ENCODE measurements around the gene DDX59. TPM values are rescaled to one million over a fixed set of nuclear protein-coding genes. Genes with fewer than 3 reads are reported as not detected.

The DDX59 gene
- total and polyA plus RNA-seq, 9 of the 15 experiments (the other 6 are each of a cell fraction or from before 2014, with no cell fraction given) = 8.3 to 30.4 (median 19.8) TPM

DNA sequence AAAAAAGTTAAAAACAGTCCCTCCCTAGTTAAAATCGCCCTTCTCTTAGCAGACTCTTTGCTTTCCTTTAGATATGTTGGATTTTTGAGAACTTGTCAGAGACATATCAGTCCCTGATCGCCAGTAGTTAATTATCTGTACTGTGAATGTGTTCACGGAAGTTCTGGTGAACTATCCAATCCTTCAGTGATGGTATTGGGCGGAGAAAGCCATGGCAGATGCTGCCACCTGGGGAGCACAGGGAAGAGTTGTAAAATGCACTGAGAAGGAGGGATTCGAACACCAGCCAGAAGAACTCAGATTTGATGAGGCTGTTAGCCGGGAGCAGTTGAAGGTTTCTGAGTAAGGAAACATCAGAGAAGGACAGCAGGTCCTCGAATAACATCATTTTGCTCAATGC, 31.6 kb downstream of the DDX59 start (continued):
- TF ChIP-seq, protein P1, sequence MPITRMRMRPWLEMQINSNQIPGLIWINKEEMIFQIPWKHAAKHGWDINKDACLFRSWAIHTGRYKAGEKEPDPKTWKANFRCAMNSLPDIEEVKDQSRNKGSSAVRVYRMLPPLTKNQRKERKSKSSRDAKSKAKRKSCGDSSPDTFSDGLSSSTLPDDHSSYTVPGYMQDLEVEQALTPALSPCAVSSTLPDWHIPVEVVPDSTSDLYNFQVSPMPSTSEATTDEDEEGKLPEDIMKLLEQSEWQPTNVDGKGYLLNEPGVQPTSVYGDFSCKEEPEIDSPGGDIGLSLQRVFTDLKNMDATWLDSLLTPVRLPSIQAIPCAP (CRISPR knock-in tag; IDR thresholded peaks at IDR 0.05; ENCODE audit: borderline replicate concordance) = no peak
- TF ChIP-seq RNF2 (IDR thresholded peaks at IDR 0.05) = no peak
- TF ChIP-seq, protein P2, sequence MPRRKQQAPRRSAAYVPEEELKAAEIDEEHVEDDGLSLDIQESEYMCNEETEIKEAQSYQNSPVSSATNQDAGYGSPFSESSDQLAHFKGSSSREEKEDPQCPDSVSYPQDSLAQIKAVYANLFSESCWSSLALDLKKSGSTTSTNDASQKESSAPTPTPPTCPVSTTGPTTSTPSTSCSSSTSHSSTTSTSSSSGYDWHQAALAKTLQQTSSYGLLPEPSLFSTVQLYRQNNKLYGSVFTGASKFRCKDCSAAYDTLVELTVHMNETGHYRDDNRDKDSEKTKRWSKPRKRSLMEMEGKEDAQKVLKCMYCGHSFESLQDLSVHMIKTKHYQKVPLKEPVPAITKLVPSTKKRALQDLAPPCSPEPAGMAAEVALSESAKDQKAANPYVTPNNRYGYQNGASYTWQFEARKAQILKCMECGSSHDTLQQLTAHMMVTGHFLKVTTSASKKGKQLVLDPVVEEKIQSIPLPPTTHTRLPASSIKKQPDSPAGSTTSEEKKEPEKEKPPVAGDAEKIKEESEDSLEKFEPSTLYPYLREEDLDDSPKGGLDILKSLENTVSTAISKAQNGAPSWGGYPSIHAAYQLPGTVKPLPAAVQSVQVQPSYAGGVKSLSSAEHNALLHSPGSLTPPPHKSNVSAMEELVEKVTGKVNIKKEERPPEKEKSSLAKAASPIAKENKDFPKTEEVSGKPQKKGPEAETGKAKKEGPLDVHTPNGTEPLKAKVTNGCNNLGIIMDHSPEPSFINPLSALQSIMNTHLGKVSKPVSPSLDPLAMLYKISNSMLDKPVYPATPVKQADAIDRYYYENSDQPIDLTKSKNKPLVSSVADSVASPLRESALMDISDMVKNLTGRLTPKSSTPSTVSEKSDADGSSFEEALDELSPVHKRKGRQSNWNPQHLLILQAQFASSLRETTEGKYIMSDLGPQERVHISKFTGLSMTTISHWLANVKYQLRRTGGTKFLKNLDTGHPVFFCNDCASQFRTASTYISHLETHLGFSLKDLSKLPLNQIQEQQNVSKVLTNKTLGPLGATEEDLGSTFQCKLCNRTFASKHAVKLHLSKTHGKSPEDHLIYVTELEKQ (CRISPR knock-in tag; IDR thresholded peaks at IDR 0.05) = no peak
- 0 out of 2 replicates have a peak, but pooled peaks have one; percentile 4 for TF ChIP-seq ADNP (tag; IDR thresholded peaks at IDR 0.05)
- TF ChIP-seq SAFB2 (IDR thresholded peaks at IDR 0.05; ENCODE audit: borderline replicate concordance, low read depth, low read length, severe bottlenecking) = no peak
- TF ChIP-seq ZFP36 (IDR thresholded peaks at IDR 0.05; ENCODE audit: low read depth, low read length, partially characterized antibody) = no peak
- peak; percentile 52; the same call in 1 of the 2 replicates for TF ChIP-seq ZNF239 (CRISPR knock-in tag; IDR thresholded peaks at IDR 0.05)
- no peak for TF ChIP-seq ZC3H8 (IDR thresholded peaks at IDR 0.05)
- TF ChIP-seq RHOXF2B (CRISPR knock-in tag; conservative IDR thresholded peaks at IDR 0.05) = no peak
- TF ChIP-seq, protein P3, sequence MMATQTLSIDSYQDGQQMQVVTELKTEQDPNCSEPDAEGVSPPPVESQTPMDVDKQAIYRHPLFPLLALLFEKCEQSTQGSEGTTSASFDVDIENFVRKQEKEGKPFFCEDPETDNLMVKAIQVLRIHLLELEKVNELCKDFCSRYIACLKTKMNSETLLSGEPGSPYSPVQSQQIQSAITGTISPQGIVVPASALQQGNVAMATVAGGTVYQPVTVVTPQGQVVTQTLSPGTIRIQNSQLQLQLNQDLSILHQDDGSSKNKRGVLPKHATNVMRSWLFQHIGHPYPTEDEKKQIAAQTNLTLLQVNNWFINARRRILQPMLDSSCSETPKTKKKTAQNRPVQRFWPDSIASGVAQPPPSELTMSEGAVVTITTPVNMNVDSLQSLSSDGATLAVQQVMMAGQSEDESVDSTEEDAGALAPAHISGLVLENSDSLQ (IDR thresholded peaks at IDR 0.05) = peak; percentile 14; the same call in 1 of the 2 replicates
- TF ChIP-seq FOXK1 (CRISPR knock-in tag; IDR thresholded peaks at IDR 0.05; ENCODE audit: borderline replicate concordance) = no peak
- TF ChIP-seq CCAR2 (IDR thresholded peaks at IDR 0.05; ENCODE audit: low read depth, low read length) = no peak
- TF ChIP-seq L3MBTL2 (IDR thresholded peaks at IDR 0.05) = peak; percentile 43
- no peak for TF ChIP-seq POLR2G (IDR thresholded peaks at IDR 0.05; ENCODE audit: low read depth, low read length)
- TF ChIP-seq, protein P4, sequence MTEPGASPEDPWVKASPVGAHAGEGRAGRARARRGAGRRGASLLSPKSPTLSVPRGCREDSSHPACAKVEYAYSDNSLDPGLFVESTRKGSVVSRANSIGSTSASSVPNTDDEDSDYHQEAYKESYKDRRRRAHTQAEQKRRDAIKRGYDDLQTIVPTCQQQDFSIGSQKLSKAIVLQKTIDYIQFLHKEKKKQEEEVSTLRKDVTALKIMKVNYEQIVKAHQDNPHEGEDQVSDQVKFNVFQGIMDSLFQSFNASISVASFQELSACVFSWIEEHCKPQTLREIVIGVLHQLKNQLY (CRISPR knock-in tag; conservative IDR thresholded peaks at IDR 0.05) = no peak
- 0 out of 4 replicates have a peak, but pooled peaks of 1 of the 2 experiments have one; percentile 6 for TF ChIP-seq KDM1A (IDR thresholded peaks at IDR 0.05)
- TF ChIP-seq, protein P5, sequence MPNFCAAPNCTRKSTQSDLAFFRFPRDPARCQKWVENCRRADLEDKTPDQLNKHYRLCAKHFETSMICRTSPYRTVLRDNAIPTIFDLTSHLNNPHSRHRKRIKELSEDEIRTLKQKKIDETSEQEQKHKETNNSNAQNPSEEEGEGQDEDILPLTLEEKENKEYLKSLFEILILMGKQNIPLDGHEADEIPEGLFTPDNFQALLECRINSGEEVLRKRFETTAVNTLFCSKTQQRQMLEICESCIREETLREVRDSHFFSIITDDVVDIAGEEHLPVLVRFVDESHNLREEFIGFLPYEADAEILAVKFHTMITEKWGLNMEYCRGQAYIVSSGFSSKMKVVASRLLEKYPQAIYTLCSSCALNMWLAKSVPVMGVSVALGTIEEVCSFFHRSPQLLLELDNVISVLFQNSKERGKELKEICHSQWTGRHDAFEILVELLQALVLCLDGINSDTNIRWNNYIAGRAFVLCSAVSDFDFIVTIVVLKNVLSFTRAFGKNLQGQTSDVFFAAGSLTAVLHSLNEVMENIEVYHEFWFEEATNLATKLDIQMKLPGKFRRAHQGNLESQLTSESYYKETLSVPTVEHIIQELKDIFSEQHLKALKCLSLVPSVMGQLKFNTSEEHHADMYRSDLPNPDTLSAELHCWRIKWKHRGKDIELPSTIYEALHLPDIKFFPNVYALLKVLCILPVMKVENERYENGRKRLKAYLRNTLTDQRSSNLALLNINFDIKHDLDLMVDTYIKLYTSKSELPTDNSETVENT (CRISPR knock-in tag; IDR thresholded peaks at IDR 0.05) = no peak
- TF ChIP-seq NFE2 (IDR thresholded peaks at IDR 0.05; ENCODE audit: low read depth) = no peak
- TF ChIP-seq TCFL5 (CRISPR knock-in tag; conservative IDR thresholded peaks at IDR 0.05) = no peak
- TF ChIP-seq RCOR1 (IDR thresholded peaks at IDR 0.05; ENCODE audit: borderline replicate concordance in 1 of 2, low read depth in 2 of 2, low read length in 2 of 2) = 0 out of 4 replicates have a peak, but pooled peaks of 1 of the 2 experiments have one; percentile 24

All from K562 (cell line).